Measurements from ENCODE around the gene NLRP1.
"Not testable (repeated sequence)": the region's sequence is repeated elsewhere in the genome, so short reads cannot be mapped to it uniquely, and the experiment has no call there.

Gene NLRP1

GRCh38 chr17:5573017-5573416 is 11.3 kb downstream of the NLRP1 start:
- not testable (repeated sequence) for H3K4me1 ChIP-seq (ENCODE audit: control insufficient read depth, insufficient read depth, low read length, poor library complexity, severe bottlenecking); H3K36me3 ChIP-seq (ENCODE audit: control insufficient read depth, insufficient read depth, low read length); H3K27ac ChIP-seq (ENCODE audit: low read depth, low read length, severe bottlenecking); H3K4me3 ChIP-seq (ENCODE audit: extremely low read depth, insufficient read depth, low read length, poor library complexity, severe bottlenecking); H3K9me3 ChIP-seq (ENCODE audit: control insufficient read depth, low read length)
- 84 to 100% methylated on average over 1 to 5 of the region's 7 CpGs for WGBS, 2 experiments (ENCODE audit: insufficient coverage in 2 of 2)

GRCh38 chr17:5571281-5571680 is 13.0 kb downstream of the NLRP1 start:
- no peak overlapping the region for H3K27ac ChIP-seq (ENCODE audit: low read depth, low read length, severe bottlenecking)
- no peaks in the 10 kb centered on the region for H3K4me1 ChIP-seq (ENCODE audit: control insufficient read depth, insufficient read depth, low read length, poor library complexity, severe bottlenecking)
- no peaks in the 10 kb centered on the region for H3K36me3 ChIP-seq (ENCODE audit: control insufficient read depth, insufficient read depth, low read length)
- H3K4me3 ChIP-seq (ENCODE audit: extremely low read depth, insufficient read depth, low read length, poor library complexity, severe bottlenecking), result no peak overlapping the region
- H3K9me3 ChIP-seq (ENCODE audit: control insufficient read depth, low read length), result no peaks in the 10 kb centered on the region
- WGBS, 2 experiments (ENCODE audit: insufficient coverage in 2 of 2), result no CpG with 5 or more reads among the region's 1 CpG

GRCh38 chr17:5565808-5566207 is 18.5 kb downstream of the NLRP1 start:
- no CpG with 5 or more reads among the region's 2 CpGs for WGBS, 2 experiments (ENCODE audit: insufficient coverage in 2 of 2)
- no peaks in the 10 kb centered on the region for H3K4me1 ChIP-seq (ENCODE audit: control insufficient read depth, insufficient read depth, low read length, poor library complexity, severe bottlenecking)

GRCh38 chr17:5563456-5563855 is 20.9 kb downstream of the NLRP1 start:
- no peak overlapping the region for H3K4me3 ChIP-seq (ENCODE audit: extremely low read depth, insufficient read depth, low read length, poor library complexity, severe bottlenecking)
- H3K4me1 ChIP-seq (ENCODE audit: control insufficient read depth, insufficient read depth, low read length, poor library complexity, severe bottlenecking), result no peaks in the 10 kb centered on the region
- H3K27ac ChIP-seq (ENCODE audit: low read depth, low read length, severe bottlenecking), result no peak overlapping the region
- H3K9me3 ChIP-seq (ENCODE audit: control insufficient read depth, low read length), result no peaks in the 10 kb centered on the region
- H3K36me3 ChIP-seq (ENCODE audit: control insufficient read depth, insufficient read depth, low read length), result no peaks in the 10 kb centered on the region
- WGBS, 2 experiments (ENCODE audit: insufficient coverage in 2 of 2), result 83 to 100% methylated on average over 1 to 2 of the region's 2 CpGs

More at GRCh38 chr17:5565808-5566207, 18.5 kb downstream of the NLRP1 start:
- H3K27ac ChIP-seq (ENCODE audit: low read depth, low read length, severe bottlenecking), result no peak overlapping the region
- H3K9me3 ChIP-seq (ENCODE audit: control insufficient read depth, low read length), result no peaks in the 10 kb centered on the region
- no peak overlapping the region for H3K4me3 ChIP-seq (ENCODE audit: extremely low read depth, insufficient read depth, low read length, poor library complexity, severe bottlenecking)
- no peaks in the 10 kb centered on the region for H3K36me3 ChIP-seq (ENCODE audit: control insufficient read depth, insufficient read depth, low read length)

GRCh38 chr17:5562661-5563360 is 21.5 kb downstream of the NLRP1 start:
- H3K27ac ChIP-seq (ENCODE audit: low read depth, low read length, severe bottlenecking), result no peak overlapping the region
- no peaks in the 10 kb centered on the region for H3K36me3 ChIP-seq (ENCODE audit: control insufficient read depth, insufficient read depth, low read length)
- no peak overlapping the region for H3K4me3 ChIP-seq (ENCODE audit: extremely low read depth, insufficient read depth, low read length, poor library complexity, severe bottlenecking)
- 81 to 84% methylated on average over 4 to 5 of the region's 6 CpGs for WGBS, 2 experiments (ENCODE audit: insufficient coverage in 2 of 2)
- peaks cover 3% of the 10 kb centered on the region for H3K4me1 ChIP-seq (ENCODE audit: control insufficient read depth, insufficient read depth, low read length, poor library complexity, severe bottlenecking)
- no peaks in the 10 kb centered on the region for H3K9me3 ChIP-seq (ENCODE audit: control insufficient read depth, low read length)

- 87 to 92% methylated on average over 11 to 13 of the region's 14 CpGs for WGBS, 2 experiments (ENCODE audit: insufficient coverage in 2 of 2)
- no peaks in the 10 kb centered on the region for H3K36me3 ChIP-seq (ENCODE audit: control insufficient read depth, insufficient read depth, low read length)
Observed at GRCh38 chr17:5561736-5562571, 22.4 kb downstream of the NLRP1 start.

GRCh38 chr17:5560361-5560988 is 23.8 kb downstream of the NLRP1 start:
- Histone ChIP-seq H3K4me1 (ENCODE audit: control insufficient read depth, insufficient read depth, low read length, poor library complexity, severe bottlenecking) (peaks cover 5% of the 10 kb centered on the region), H3K9me3 (ENCODE audit: control insufficient read depth, low read length) (no peaks in the 10 kb centered on the region), H3K27ac (ENCODE audit: low read depth, low read length, severe bottlenecking) (no peak overlapping the region), H3K4me3 (ENCODE audit: extremely low read depth, insufficient read depth, low read length, poor library complexity, severe bottlenecking) (no peak overlapping the region), H3K36me3 (ENCODE audit: control insufficient read depth, insufficient read depth, low read length) (no peaks in the 10 kb centered on the region)
- 90 to 96% methylated on average over 6 to 9 of the region's 9 CpGs for WGBS, 2 experiments (ENCODE audit: insufficient coverage in 2 of 2)

More at GRCh38 chr17:5561736-5562571, 22.4 kb downstream of the NLRP1 start:
- Histone ChIP-seq H3K4me3 (ENCODE audit: extremely low read depth, insufficient read depth, low read length, poor library complexity, severe bottlenecking) (no peak overlapping the region), H3K27ac (ENCODE audit: low read depth, low read length, severe bottlenecking) (no peak overlapping the region), H3K9me3 (ENCODE audit: control insufficient read depth, low read length) (no peaks in the 10 kb centered on the region), H3K4me1 (ENCODE audit: control insufficient read depth, insufficient read depth, low read length, poor library complexity, severe bottlenecking) (peaks cover 5% of the 10 kb centered on the region)

- Histone ChIP-seq H3K4me3 (ENCODE audit: extremely low read depth, insufficient read depth, low read length, poor library complexity, severe bottlenecking) (no peak overlapping the region), H3K4me1 (ENCODE audit: control insufficient read depth, insufficient read depth, low read length, poor library complexity, severe bottlenecking) (peaks cover 5% of the 10 kb centered on the region), H3K27ac (ENCODE audit: low read depth, low read length, severe bottlenecking) (no peak overlapping the region), H3K9me3 (ENCODE audit: control insufficient read depth, low read length) (no peaks in the 10 kb centered on the region), H3K36me3 (ENCODE audit: control insufficient read depth, insufficient read depth, low read length) (no peaks in the 10 kb centered on the region)
- WGBS, 2 experiments (ENCODE audit: insufficient coverage in 2 of 2), result 91 to 96% methylated on average over 15 of the region's 16 CpGs
Observed at GRCh38 chr17:5558815-5559785, 25.2 kb downstream of the NLRP1 start.

- Histone ChIP-seq H3K4me1 (ENCODE audit: control insufficient read depth, insufficient read depth, low read length, poor library complexity, severe bottlenecking) (peaks cover 5% of the 10 kb centered on the region), H3K4me3 (ENCODE audit: extremely low read depth, insufficient read depth, low read length, poor library complexity, severe bottlenecking) (no peak overlapping the region), H3K36me3 (ENCODE audit: control insufficient read depth, insufficient read depth, low read length) (no peaks in the 10 kb centered on the region), H3K9me3 (ENCODE audit: control insufficient read depth, low read length) (no peaks in the 10 kb centered on the region), H3K27ac (ENCODE audit: low read depth, low read length, severe bottlenecking) (no peak overlapping the region)
- WGBS, 2 experiments (ENCODE audit: insufficient coverage in 2 of 2), result 83 to 85% methylated on average over 4 to 6 of the region's 6 CpGs
Observed at GRCh38 chr17:5557990-5558389, 26.3 kb downstream of the NLRP1 start.

- Histone ChIP-seq H3K9me3 (ENCODE audit: control insufficient read depth, low read length) (no peaks in the 10 kb centered on the region), H3K27ac (ENCODE audit: low read depth, low read length, severe bottlenecking) (no peak overlapping the region), H3K4me1 (ENCODE audit: control insufficient read depth, insufficient read depth, low read length, poor library complexity, severe bottlenecking) (peaks cover 5% of the 10 kb centered on the region), H3K4me3 (ENCODE audit: extremely low read depth, insufficient read depth, low read length, poor library complexity, severe bottlenecking) (no peak overlapping the region), H3K36me3 (ENCODE audit: control insufficient read depth, insufficient read depth, low read length) (no peaks in the 10 kb centered on the region)
- whole genome bisulfite sequencing, 2 experiments (ENCODE audit: insufficient coverage in 2 of 2), result 91 to 92% methylated on average over 7 of the region's 8 CpGs
Observed at GRCh38 chr17:5557485-5557884, 26.8 kb downstream of the NLRP1 start.
